ENCODE measurements around the gene GTF3A.

Gene GTF3A

DNA sequence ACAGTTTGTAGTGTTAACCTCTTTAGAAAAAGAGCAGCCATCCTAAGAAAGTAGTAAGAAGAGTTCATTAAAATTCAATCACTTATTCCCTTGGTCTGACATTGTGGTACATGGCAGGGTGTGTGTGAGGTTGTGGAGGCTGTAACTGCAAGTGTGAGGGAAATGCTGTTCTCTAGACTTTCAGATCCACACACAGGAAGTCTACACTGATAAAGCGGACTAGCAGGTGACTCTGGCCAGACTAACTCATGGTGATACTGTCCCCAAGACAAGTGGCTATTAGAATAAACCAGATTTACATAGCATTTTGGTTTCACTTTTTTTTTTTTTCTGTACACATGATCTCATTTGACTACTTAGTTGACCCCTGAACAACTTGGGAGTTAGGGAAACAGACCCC lies 16.0 kb downstream of the GTF3A start:
- Histone ChIP-seq H3K4me1 (ENCODE audit: control insufficient read depth, insufficient read depth, low read length) (no peaks in the 10 kb centered on the region), H3K9me3 (ENCODE audit: control insufficient read depth, insufficient read depth, low read depth, low read length) (no peaks in the 10 kb centered on the region), H3K36me3 (ENCODE audit: control insufficient read depth in 2 of 2, insufficient read depth in 1 of 2, low read length in 2 of 2) (peaks cover 0 to 58% of the 10 kb centered on the region in 2 experiments; a peak in 1 of 3 replicates), H3K27ac (ENCODE audit: extremely low read depth, low read depth, low read length) (no peak overlapping the region), H3K4me3 (ENCODE audit: low read depth, low read length) (no peak overlapping the region)
- ChIA-PET CTCF (interaction anchor here (0.7 to 1.0 kb wide), 2 partner anchors 35 to 66 kb away, joined by 3 read pairs; no protein-coding TSS in a partner anchor), POLR2A (interaction anchor here (0.7 kb wide), 1 partner anchor 1836 kb away, joined by 5 read pairs; no protein-coding TSS in a partner anchor)
- no peak for TF ChIP-seq SALL2 (tag by site-specific recombination; IDR thresholded peaks at IDR 0.05; ENCODE audit: borderline replicate concordance)
- TF ChIP-seq ZNF274 (IDR thresholded peaks at IDR 0.05; ENCODE audit: low read length), result no peak
- TF ChIP-seq ZNF274 (tag by site-specific recombination; IDR thresholded peaks at IDR 0.05; ENCODE audit: borderline replicate concordance), result no peak
- TF ChIP-seq ZNF549 (tag by site-specific recombination; IDR thresholded peaks at IDR 0.05), result no peak
- no peak for TF ChIP-seq HIC1 (tag by site-specific recombination; IDR thresholded peaks at IDR 0.05)
- no peak for TF ChIP-seq ZNF747 (tag by site-specific recombination; IDR thresholded peaks at IDR 0.05)
- TF ChIP-seq ZEB2 (tag by site-specific recombination; IDR thresholded peaks at IDR 0.05), result no peak
- TF ChIP-seq FEZF1 (tag by site-specific recombination; IDR thresholded peaks at IDR 0.05), result no peak

GRCh38 chr13:27442071-27442647 lies 17.7 kb downstream of the GTF3A start:
- Histone ChIP-seq H3K36me3 (ENCODE audit: control insufficient read depth in 2 of 2, insufficient read depth in 1 of 2, low read length in 2 of 2) (peaks cover 0 to 45% of the 10 kb centered on the region in 2 experiments; a peak in 1 of 3 replicates), H3K27ac (ENCODE audit: extremely low read depth, low read depth, low read length) (no peak overlapping the region), H3K4me3 (ENCODE audit: low read depth, low read length) (no peak overlapping the region), H3K9me3 (ENCODE audit: control insufficient read depth, insufficient read depth, low read depth, low read length) (no peaks in the 10 kb centered on the region), H3K4me1 (ENCODE audit: control insufficient read depth, insufficient read depth, low read length) (no peaks in the 10 kb centered on the region)
- ChIA-PET POLR2A (no interaction called here), CTCF (interaction anchor here (0.9 kb wide), 1 partner anchor 82 kb away, joined by 3 read pairs; no protein-coding TSS in a partner anchor)
- TF ChIP-seq ZNF280C (tag by site-specific recombination; IDR thresholded peaks at IDR 0.05) (no peak), ZNF341 (tag by site-specific recombination; IDR thresholded peaks at IDR 0.05; ENCODE audit: low read depth) (0 out of 2 replicates have a peak, but pooled peaks have one; percentile 21), ZNF548 (tag by site-specific recombination; IDR thresholded peaks at IDR 0.05) (no peak)

- POLR2A ChIA-PET, result no interaction called here
- TF ChIP-seq ZNF202 (tag by site-specific recombination; IDR thresholded peaks at IDR 0.05; ENCODE audit: borderline replicate concordance) (no peak), ZSCAN4 (tag by site-specific recombination; IDR thresholded peaks at IDR 0.05) (no peak), ZSCAN5A (tag by site-specific recombination; IDR thresholded peaks at IDR 0.05) (no peak), ZNF280C (tag by site-specific recombination; IDR thresholded peaks at IDR 0.05) (no peak), ZNF416 (tag by site-specific recombination; IDR thresholded peaks at IDR 0.05) (no peak)
- TF ChIP-seq, protein P1, sequence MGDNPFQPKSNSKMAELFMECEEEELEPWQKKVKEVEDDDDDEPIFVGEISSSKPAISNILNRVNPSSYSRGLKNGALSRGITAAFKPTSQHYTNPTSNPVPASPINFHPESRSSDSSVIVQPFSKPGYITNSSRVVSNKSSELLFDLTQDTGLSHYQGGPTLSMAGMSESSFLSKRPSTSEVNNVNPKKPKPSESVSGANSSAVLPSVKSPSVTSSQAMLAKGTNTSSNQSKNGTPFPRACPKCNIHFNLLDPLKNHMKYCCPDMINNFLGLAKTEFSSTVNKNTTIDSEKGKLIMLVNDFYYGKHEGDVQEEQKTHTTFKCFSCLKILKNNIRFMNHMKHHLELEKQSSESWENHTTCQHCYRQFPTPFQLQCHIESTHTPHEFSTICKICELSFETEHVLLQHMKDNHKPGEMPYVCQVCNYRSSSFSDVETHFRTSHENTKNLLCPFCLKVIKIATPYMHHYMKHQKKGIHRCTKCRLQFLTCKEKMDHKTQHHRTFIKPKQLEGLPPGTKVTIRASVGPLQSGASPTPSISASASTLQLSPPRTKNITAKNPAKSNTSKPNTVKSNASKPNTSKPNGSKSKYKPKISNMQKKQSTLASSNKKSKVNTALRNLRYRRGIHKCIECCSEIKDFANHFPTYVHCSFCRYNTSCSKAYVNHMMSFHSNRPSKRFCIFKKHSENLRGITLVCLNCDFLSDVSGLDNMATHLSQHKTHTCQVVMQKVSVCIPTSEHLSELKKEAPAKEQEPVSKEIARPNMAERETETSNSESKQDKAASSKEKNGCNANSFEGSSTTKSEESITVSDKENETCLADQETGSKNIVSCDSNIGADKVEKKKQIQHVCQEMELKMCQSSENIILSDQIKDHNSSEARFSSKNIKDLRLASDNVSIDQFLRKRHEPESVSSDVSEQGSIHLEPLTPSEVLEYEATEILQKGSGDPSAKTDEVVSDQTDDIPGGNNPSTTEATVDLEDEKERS (tag by site-specific recombination; IDR thresholded peaks at IDR 0.05), result no peak
- Histone ChIP-seq H3K36me3 (ENCODE audit: control insufficient read depth in 2 of 2, insufficient read depth in 1 of 2, low read length in 2 of 2) (peaks cover 0 to 40% of the 10 kb centered on the region in 2 experiments; a peak in 1 of 3 replicates), H3K4me1 (ENCODE audit: control insufficient read depth, insufficient read depth, low read length) (no peaks in the 10 kb centered on the region), H3K9me3 (ENCODE audit: control insufficient read depth, insufficient read depth, low read depth, low read length) (no peaks in the 10 kb centered on the region), H3K4me3 (ENCODE audit: low read depth, low read length) (no peak overlapping the region), H3K27ac (ENCODE audit: extremely low read depth, low read depth, low read length) (no peak overlapping the region)
- CTCF ChIA-PET, result interaction anchor here (0.6 to 0.9 kb wide), 2 partner anchors 26 to 83 kb away, joined by 3 to 4 read pairs; no protein-coding TSS in a partner anchor
These were observed 18.4 kb downstream of the GTF3A start for GRCh38 chr13:27442797-27443196.
